ENCODE results near the gene OR52J3. TPM values are rescaled to one million over a fixed set of nuclear protein-coding genes. Genes with fewer than 3 reads are reported as not detected.

Gene OR52J3
- total and polyA plus RNA-seq, 2 donors (not counting 3 experiments of a cell fraction or from before 2014, with no cell fraction given): not detected

DNA sequence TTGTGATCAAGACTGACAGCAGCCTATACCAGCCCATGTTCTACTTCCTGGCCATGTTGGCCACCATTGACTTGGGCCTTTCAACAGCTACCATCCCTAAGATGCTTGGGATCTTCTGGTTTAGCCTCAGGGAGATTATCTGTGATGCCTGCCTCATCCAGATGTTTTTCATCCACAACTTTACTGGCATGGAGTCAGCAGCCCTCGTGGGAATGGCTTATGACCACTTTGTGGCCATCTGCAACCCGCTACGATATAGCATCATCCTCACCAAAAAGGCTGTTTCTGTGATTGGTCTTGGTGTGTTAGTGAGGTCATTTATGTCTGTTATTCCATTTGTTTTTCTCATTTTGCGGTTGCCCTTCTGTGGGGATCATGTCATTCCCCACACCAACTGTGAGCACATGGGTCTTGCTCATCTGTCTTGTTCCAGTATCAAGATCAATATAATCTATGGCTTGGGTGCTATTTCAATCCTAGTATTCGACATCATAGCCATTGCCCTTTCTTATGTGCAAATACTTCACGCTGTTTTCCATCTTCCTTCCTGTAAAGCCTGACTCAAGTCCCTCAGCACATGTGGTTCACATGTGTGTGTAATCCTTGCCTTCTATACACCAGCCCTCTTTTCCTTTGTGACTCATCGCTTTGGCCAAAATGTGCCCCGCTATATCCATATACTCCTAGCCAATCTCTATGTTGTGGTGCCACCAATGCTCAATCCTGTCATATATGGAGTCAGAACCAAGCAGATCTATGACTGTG, 46.7 kb downstream of the OR52J3 start:
- intact Hi-C loops (cut with micrococcal nuclease): no loop called here
- Histone ChIP-seq H4K20me1 (replicated peaks; ENCODE audit: control insufficient read depth, extremely low read depth, insufficient read depth, low read length) (no peaks in the 10 kb centered on the region), H3K4me3 (replicated peaks in 1 of 3; ENCODE audit: insufficient read depth in 1 of 3, low read depth in 1 of 3, low read length in 3 of 3) (no peak overlapping the region), H3K9ac (replicated peaks; ENCODE audit: extremely low read depth, insufficient read depth, low read length) (no peak overlapping the region), H3K36me3 (ENCODE audit: control insufficient read depth in 2 of 2, extremely low read depth in 1 of 2, insufficient read depth in 2 of 2, low read length in 2 of 2) (no peaks in the 10 kb centered on the region), H3K27ac (ENCODE audit: insufficient read depth, low read depth, low read length) (no peak overlapping the region), H3K4me2 (ENCODE audit: insufficient read depth, low read length) (no peak overlapping the region), H3K79me2 (ENCODE audit: control insufficient read depth, insufficient read depth, low read length) (no peaks in the 10 kb centered on the region), H3K27me3 (ENCODE audit: control insufficient read depth in 2 of 2, insufficient read depth in 2 of 2, low read length in 2 of 2) (no peaks in the 10 kb centered on the region), H3K9me3 (replicated peaks; ENCODE audit: control insufficient read depth, insufficient read depth, low read length) (no peaks in the 10 kb centered on the region), H2AFZ (ENCODE audit: low read depth, low read length) (no peak overlapping the region), H3K4me1 (ENCODE audit: control insufficient read depth, extremely low read depth, insufficient read depth, low read length) (no peaks in the 10 kb centered on the region), H3K9me1 (replicated peaks; ENCODE audit: control insufficient read depth, extremely low read depth, insufficient read depth, low read length) (no peaks in the 10 kb centered on the region)
- dilution Hi-C loops (cut with MboI; ENCODE audit: extremely low pct_ligation_motif_present, low sequenced_read_pairs): no loop called here
- POLR2A ChIA-PET: no interaction called here
- DNase-seq (ENCODE audit: low read depth, low spot score) (no peak), FAIRE-seq (no peak)
- CTCF ChIA-PET: no interaction called here
- TF ChIP-seq CTCF (IDR thresholded peaks at IDR 0.05; ENCODE audit: extremely low read depth in 1 of 2, insufficient read depth in 1 of 2, low read depth in 1 of 2, low read length in 2 of 2) (no peak), MAX (IDR thresholded peaks at IDR 0.05; ENCODE audit: insufficient read depth, insufficient read length) (no peak), FOS (IDR thresholded peaks at IDR 0.05; ENCODE audit: borderline replicate concordance, insufficient read depth, low read length) (no peak)
- no TSS peak for BruUV-seq (replicated peaks)

GRCh38 chr11:5096011-5096410, 49.7 kb downstream of the OR52J3 start:
- Histone ChIP-seq H3K4me2 (ENCODE audit: insufficient read depth, low read length) (no peak overlapping the region), H3K79me2 (ENCODE audit: control insufficient read depth, insufficient read depth, low read length) (no peaks in the 10 kb centered on the region), H3K4me3 (replicated peaks in 1 of 3; ENCODE audit: insufficient read depth in 1 of 3, low read depth in 1 of 3, low read length in 3 of 3) (no peak overlapping the region), H3K4me1 (ENCODE audit: control insufficient read depth, extremely low read depth, insufficient read depth, low read length) (no peaks in the 10 kb centered on the region), H2AFZ (ENCODE audit: low read depth, low read length) (no peak overlapping the region), H3K9ac (replicated peaks; ENCODE audit: extremely low read depth, insufficient read depth, low read length) (no peak overlapping the region), H3K27me3 (ENCODE audit: control insufficient read depth in 2 of 2, insufficient read depth in 2 of 2, low read length in 2 of 2) (no peaks in the 10 kb centered on the region), H3K9me3 (replicated peaks; ENCODE audit: control insufficient read depth, insufficient read depth, low read length) (no peaks in the 10 kb centered on the region), H3K27ac (ENCODE audit: insufficient read depth, low read depth, low read length) (no peak overlapping the region), H4K20me1 (replicated peaks; ENCODE audit: control insufficient read depth, extremely low read depth, insufficient read depth, low read length) (no peaks in the 10 kb centered on the region), H3K36me3 (ENCODE audit: control insufficient read depth in 2 of 2, extremely low read depth in 1 of 2, insufficient read depth in 2 of 2, low read length in 2 of 2) (no peaks in the 10 kb centered on the region), H3K9me1 (replicated peaks; ENCODE audit: control insufficient read depth, extremely low read depth, insufficient read depth, low read length) (no peaks in the 10 kb centered on the region)
- no TSS peak for BruUV-seq (replicated peaks)
- intact Hi-C loops (cut with micrococcal nuclease) (no loop called here), dilution Hi-C loops (cut with MboI; ENCODE audit: extremely low pct_ligation_motif_present, low sequenced_read_pairs) (no loop called here)
- TF ChIP-seq GATA2 (IDR thresholded peaks at IDR 0.05; ENCODE audit: insufficient read depth, insufficient read length, low read depth, low read length) (no peak), EZH2 (IDR thresholded peaks at IDR 0.05; ENCODE audit: borderline replicate concordance, low read depth, low read length, severe bottlenecking) (no peak), POLR2A (IDR thresholded peaks at IDR 0.05; ENCODE audit: low read depth, low read length) (no peak), MYC (IDR thresholded peaks at IDR 0.05; ENCODE audit: low read depth, low read length) (no peak), CTCF (IDR thresholded peaks at IDR 0.05; ENCODE audit: extremely low read depth in 1 of 2, insufficient read depth in 1 of 2, low read depth in 1 of 2, low read length in 2 of 2) (no peak), JUN (IDR thresholded peaks at IDR 0.05; ENCODE audit: borderline replicate concordance, insufficient read depth, insufficient read length, low read depth) (no peak), POLR2AphosphoS5 (IDR thresholded peaks at IDR 0.05; ENCODE audit: insufficient read depth, low read depth, low read length) (no peak), FOS (IDR thresholded peaks at IDR 0.05; ENCODE audit: borderline replicate concordance, insufficient read depth, low read length) (no peak), MAX (IDR thresholded peaks at IDR 0.05; ENCODE audit: insufficient read depth, insufficient read length) (no peak)
- no peak for DNase-seq (ENCODE audit: low read depth, low spot score)
- POLR2A ChIA-PET: no interaction called here
- CTCF ChIA-PET: no interaction called here
- FAIRE-seq: no peak
